ENCODE results near the gene MCAM.

MCAM gene

DNA sequence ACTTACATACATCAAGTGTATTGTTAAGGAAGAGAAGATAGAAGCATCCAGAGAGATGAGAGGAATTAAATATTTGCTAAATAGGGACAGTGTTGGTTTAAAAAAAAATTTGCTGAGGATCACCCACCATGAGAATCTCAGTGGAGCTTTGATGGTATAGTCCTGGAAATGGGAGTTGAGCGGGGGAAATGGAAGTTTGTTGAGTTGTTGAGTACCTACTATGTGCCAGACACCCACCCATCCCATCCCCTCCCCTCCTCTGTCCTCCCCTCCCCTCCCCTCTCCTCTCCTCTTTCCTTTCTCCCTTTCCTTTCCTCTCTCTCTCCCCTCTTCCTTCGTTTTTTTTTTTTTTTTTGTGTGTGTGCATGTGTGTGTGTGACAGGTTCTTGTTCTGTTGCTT is 34.3 kb upstream of the MCAM start:
- Histone ChIP-seq H3K4me1 (ENCODE audit: low read length) (no peaks in the 10 kb centered on the region), H3K27me3 (replicated peaks; ENCODE audit: insufficient read depth, low read length) (peaks cover 71% of the 10 kb centered on the region), H3K27ac (ENCODE audit: low read length) (no peak overlapping the region), H3K79me2 (ENCODE audit: low read length) (no peaks in the 10 kb centered on the region), H3F3A (ENCODE audit: insufficient read depth, low read length) (no peaks in the 10 kb centered on the region), H2AFZ (ENCODE audit: low read length) (no peak overlapping the region), H3K9ac (ENCODE audit: low read length) (no peak overlapping the region), H3K4me2 (ENCODE audit: low read depth, low read length) (no peak overlapping the region), H4K20me1 (ENCODE audit: insufficient read depth, low read length) (no peaks in the 10 kb centered on the region), H3K9me3 (replicated peaks; ENCODE audit: insufficient read depth, low read length) (no peaks in the 10 kb centered on the region), H3K9me2 (replicated peaks; ENCODE audit: insufficient read depth, low read length) (no peaks in the 10 kb centered on the region), H3K36me3 (replicated peaks; ENCODE audit: insufficient read depth, low read length) (no peaks in the 10 kb centered on the region), H3K4me3 (ENCODE audit: low read length) (no peak overlapping the region)
- TF ChIP-seq EZH2 (optimal IDR thresholded peaks at IDR 0.05; ENCODE audit: low read depth, low read length) (no peak), EZH2phosphoT487 (IDR thresholded peaks at IDR 0.05; ENCODE audit: low read length) (no peak)
- TF ChIP-seq, protein P1, sequence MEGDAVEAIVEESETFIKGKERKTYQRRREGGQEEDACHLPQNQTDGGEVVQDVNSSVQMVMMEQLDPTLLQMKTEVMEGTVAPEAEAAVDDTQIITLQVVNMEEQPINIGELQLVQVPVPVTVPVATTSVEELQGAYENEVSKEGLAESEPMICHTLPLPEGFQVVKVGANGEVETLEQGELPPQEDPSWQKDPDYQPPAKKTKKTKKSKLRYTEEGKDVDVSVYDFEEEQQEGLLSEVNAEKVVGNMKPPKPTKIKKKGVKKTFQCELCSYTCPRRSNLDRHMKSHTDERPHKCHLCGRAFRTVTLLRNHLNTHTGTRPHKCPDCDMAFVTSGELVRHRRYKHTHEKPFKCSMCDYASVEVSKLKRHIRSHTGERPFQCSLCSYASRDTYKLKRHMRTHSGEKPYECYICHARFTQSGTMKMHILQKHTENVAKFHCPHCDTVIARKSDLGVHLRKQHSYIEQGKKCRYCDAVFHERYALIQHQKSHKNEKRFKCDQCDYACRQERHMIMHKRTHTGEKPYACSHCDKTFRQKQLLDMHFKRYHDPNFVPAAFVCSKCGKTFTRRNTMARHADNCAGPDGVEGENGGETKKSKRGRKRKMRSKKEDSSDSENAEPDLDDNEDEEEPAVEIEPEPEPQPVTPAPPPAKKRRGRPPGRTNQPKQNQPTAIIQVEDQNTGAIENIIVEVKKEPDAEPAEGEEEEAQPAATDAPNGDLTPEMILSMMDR (IDR thresholded peaks at IDR 0.05; ENCODE audit: low read length): no peak
- no peak for DNase-seq

DNA sequence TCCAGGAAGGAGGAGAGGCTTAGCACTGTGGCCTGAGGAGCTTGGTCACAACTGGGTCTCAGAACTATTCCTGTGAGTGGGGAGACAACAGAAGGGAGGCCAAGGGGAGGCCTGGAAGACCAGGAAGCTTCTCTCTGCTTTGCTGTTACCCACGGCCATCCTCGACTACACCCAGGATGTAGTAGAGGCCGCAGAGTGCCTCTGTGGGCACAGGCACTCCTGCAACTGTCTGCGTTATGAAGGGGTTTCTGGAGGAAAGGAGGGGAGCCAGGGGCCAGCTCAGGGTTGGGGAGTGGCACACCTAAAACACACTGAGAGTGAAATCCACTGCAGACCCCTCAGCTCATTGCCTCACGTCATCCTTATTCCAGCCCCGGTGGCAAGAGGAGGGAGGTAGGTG is 33.4 kb upstream of the MCAM start:
- Histone ChIP-seq H3K36me3 (replicated peaks; ENCODE audit: insufficient read depth, low read length) (no peaks in the 10 kb centered on the region), H3K9me2 (replicated peaks; ENCODE audit: insufficient read depth, low read length) (no peaks in the 10 kb centered on the region), H3K9me3 (replicated peaks; ENCODE audit: insufficient read depth, low read length) (no peaks in the 10 kb centered on the region), H4K20me1 (ENCODE audit: insufficient read depth, low read length) (no peaks in the 10 kb centered on the region), H3K79me2 (ENCODE audit: low read length) (no peaks in the 10 kb centered on the region), H3K4me1 (ENCODE audit: low read length) (no peaks in the 10 kb centered on the region), H3K27me3 (replicated peaks; ENCODE audit: insufficient read depth, low read length) (peaks cover 72% of the 10 kb centered on the region), H2AFZ (ENCODE audit: low read length) (no peak overlapping the region), H3F3A (ENCODE audit: insufficient read depth, low read length) (no peaks in the 10 kb centered on the region), H3K27ac (ENCODE audit: low read length) (no peak overlapping the region), H3K4me3 (ENCODE audit: low read length) (no peak overlapping the region), H3K9ac (ENCODE audit: low read length) (no peak overlapping the region), H3K4me2 (ENCODE audit: low read depth, low read length) (no peak overlapping the region)
- no peak for TF ChIP-seq EZH2phosphoT487 (IDR thresholded peaks at IDR 0.05; ENCODE audit: low read length)
- no peak for TF ChIP-seq EZH2 (optimal IDR thresholded peaks at IDR 0.05; ENCODE audit: low read depth, low read length)
- TF ChIP-seq, protein P1 (IDR thresholded peaks at IDR 0.05; ENCODE audit: low read length): no peak
- DNase-seq: no peak

DNA sequence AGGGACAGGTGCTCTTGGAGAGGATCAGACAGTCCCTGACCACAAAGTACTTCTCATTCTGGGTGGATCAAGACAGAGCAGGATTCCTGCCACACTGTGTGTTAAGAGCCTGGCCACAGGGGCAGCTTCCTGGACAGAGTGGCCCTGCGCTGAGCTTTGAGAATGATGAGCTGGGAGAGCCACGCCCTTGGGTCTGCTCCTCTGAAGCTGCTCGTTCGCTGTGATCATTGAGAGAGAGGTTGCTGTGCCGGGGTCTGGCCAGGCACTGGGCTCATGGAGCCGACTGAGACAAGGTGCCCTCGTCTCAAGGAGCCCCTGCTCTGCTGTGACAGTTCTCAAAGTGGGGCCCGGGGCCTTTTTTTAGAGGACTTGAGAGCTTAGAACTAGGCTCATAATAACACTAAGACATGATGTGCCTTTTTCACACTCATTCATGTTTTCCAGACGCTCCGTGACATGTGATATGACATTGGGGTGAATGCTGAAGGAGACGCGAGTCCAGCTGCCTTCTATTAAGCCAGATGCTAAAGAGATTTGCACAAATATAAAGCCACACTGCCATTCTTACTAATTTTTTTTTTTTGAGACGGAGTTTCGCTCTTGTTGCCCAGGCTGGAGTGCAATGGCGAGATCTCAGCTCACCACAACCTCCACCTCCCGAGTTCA is 31.1 kb upstream of the MCAM start:
- Histone ChIP-seq H3K27ac (ENCODE audit: low read length) (no peak overlapping the region), H4K20me1 (ENCODE audit: insufficient read depth, low read length) (no peaks in the 10 kb centered on the region), H3K4me1 (ENCODE audit: low read length) (no peaks in the 10 kb centered on the region), H3K4me2 (ENCODE audit: low read depth, low read length) (no peak overlapping the region), H3K9me2 (replicated peaks; ENCODE audit: insufficient read depth, low read length) (no peaks in the 10 kb centered on the region), H3K4me3 (ENCODE audit: low read length) (no peak overlapping the region), H3K79me2 (ENCODE audit: low read length) (no peaks in the 10 kb centered on the region), H3K9ac (ENCODE audit: low read length) (no peak overlapping the region), H3K27me3 (replicated peaks; ENCODE audit: insufficient read depth, low read length) (peaks cover 78% of the 10 kb centered on the region), H3F3A (ENCODE audit: insufficient read depth, low read length) (no peaks in the 10 kb centered on the region), H3K9me3 (replicated peaks; ENCODE audit: insufficient read depth, low read length) (no peaks in the 10 kb centered on the region), H3K36me3 (replicated peaks; ENCODE audit: insufficient read depth, low read length) (no peaks in the 10 kb centered on the region), H2AFZ (ENCODE audit: low read length) (no peak overlapping the region)
- DNase-seq: no peak
- TF ChIP-seq EZH2phosphoT487 (IDR thresholded peaks at IDR 0.05; ENCODE audit: low read length): no peak
- TF ChIP-seq EZH2 (optimal IDR thresholded peaks at IDR 0.05; ENCODE audit: low read depth, low read length): no peak
- TF ChIP-seq, protein P1 (IDR thresholded peaks at IDR 0.05; ENCODE audit: low read length): no peak

All from MM.1S (cell line).